GM13977 (cell line): ENCODE results near the gene MRPS25.
A peak's percentile ranks its signal among the peaks of the same experiment; 100 is the strongest.

Experiments
- DNase-seq: peaks from one replicate; pipeline ENCODE4 v3.0.0; 2012; ENCODE audit warnings: low spot score
- in situ Hi-C: fragments of 300-500 bp; cut with MboI; formaldehyde crosslinking; loops from one replicate; pipeline ENCODE4 v1.12.0; 2022; ENCODE audit warnings: low sequenced_read_pairs, low pct_unique_long_range_greater_than_20kb, mixed read lengths, inconsistent platforms; ENCODE audit not compliant: unreplicated experiment
- TF ChIP-seq, protein P1 (sequence below): IDR thresholded peaks from 2 replicates; pipeline ENCODE4 v1.5.1; 2012; ENCODE audit warnings: mild to moderate bottlenecking, control low read depth; ENCODE audit not compliant: insufficient read depth; ENCODE audit errors: extremely low read depth, missing control alignments

Gene MRPS25

DNA sequence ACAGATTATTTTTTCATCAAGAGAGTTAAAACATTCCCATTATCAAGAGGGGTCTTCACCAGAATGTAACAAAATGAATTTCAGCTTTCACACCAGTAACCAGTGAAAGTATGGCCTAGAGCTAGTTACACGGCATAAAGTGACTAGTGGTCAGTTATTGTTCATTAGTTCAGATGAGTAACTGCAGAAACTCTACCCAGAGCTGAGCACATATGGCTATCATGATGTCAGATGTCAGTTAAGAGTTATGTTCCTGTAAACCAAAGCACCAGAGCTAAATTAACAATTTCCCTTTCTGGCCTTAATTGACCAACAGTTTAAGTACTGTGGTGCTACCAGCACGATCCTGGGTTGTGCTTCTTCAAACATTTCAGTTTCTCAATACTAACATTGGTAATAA lies 6.6 kb upstream of the MRPS25 start:
- TF ChIP-seq, protein P1, sequence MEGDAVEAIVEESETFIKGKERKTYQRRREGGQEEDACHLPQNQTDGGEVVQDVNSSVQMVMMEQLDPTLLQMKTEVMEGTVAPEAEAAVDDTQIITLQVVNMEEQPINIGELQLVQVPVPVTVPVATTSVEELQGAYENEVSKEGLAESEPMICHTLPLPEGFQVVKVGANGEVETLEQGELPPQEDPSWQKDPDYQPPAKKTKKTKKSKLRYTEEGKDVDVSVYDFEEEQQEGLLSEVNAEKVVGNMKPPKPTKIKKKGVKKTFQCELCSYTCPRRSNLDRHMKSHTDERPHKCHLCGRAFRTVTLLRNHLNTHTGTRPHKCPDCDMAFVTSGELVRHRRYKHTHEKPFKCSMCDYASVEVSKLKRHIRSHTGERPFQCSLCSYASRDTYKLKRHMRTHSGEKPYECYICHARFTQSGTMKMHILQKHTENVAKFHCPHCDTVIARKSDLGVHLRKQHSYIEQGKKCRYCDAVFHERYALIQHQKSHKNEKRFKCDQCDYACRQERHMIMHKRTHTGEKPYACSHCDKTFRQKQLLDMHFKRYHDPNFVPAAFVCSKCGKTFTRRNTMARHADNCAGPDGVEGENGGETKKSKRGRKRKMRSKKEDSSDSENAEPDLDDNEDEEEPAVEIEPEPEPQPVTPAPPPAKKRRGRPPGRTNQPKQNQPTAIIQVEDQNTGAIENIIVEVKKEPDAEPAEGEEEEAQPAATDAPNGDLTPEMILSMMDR: no peak
- DNase-seq: no peak
- in situ Hi-C loops: no loop called here

DNA sequence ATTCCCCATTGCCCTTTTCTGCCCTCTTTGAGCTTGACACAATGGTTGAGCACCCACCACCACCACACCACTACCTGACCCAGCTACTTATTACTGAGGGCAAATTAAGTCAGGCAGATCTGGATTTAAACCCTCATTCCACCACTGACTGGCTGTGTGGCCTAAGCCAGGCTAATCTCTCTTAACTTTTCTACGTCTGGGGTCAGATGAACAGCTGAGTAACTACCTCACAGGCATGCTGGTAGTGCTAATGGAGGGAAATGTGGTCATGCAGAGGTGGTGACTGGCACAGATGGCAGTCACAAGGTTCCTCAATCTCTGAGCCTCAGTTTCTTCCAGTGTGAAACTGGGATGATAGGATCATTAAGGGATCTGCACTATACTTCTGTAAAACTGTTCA lies 4.3 kb upstream of the MRPS25 start:
- in situ Hi-C loops: no loop called here
- TF ChIP-seq, protein P1: no peak
- no peak for DNase-seq

DNA sequence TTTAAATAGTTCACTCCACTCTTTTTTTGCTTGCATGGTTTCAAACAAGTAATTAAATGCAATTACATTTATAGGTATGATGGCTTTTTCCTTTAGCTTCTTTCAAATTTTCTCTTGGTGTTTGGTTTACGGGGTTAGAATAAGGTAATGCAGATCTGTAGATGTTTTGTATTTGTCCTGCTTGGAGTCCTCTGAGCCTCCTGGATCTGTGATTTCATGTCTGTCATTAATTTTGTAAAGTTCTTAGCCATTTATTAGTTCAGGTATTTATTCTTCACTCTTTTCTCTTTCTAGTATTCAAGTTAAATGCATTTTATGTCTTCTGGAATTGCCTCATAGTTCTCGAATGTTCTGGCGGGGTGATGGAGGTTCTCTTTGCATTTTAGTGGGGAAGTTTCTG lies 1.4 kb upstream of the MRPS25 start:
- DNase-seq: no peak
- TF ChIP-seq, protein P1: no peak
- in situ Hi-C loops: no loop called here

DNA sequence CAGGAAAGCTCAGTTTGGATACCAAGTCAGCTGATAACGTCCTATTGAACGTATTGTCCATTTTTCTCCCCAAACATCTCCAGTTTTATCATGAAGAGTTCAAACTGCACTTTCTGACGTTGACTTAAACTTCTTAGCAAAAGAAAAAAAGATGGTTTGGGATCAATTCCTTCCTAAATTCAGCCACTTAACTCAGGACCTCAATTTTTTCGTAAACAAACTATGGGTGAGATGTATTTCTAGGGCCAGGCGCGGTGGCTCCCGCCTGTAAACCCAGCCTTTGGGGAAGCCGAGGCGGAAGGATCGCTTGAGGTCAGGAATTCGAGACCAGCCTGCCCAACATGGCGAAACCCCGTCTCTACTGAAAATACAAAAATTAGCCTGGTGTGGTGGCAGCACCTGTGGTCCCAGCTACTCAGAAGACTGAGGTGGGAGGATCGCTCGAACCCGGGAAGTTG lies 464 bp upstream of the MRPS25 start:
- in situ Hi-C loops: no loop called here
- TF ChIP-seq, protein P1: no peak

DNA sequence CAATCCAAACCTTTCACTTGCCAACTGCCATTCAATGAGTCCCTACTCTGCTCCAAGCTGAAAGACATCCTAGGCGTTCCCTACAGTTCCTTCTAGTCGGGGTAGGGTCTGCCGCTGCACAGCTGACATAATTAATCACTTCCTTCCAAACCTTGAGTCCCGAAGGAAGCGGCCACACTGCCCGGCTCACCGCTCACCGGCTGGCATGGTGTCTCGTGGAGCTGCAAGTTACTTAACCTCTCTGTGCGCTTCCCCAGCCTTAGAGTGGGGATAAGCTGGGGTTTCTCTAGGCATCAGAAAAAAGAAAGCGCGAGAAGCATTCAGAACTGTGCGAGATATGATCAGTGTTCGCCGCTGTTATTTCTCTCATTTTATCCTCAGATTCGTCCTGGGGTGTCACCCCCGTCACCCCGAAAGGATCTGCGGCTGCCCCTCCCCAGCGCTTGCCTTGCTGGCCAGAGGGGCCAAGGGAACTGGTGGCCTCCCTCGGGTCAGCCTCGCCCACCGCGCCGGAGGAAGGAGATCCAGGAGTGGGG lies 748 bp downstream of the MRPS25 start:
- in situ Hi-C loops: no loop called here
- DNase-seq: peak; percentile 47
- TF ChIP-seq, protein P1: no peak

More for the DNA sequence above, 464 bp upstream of the MRPS25 start:
- DNase-seq: no peak

DNA sequence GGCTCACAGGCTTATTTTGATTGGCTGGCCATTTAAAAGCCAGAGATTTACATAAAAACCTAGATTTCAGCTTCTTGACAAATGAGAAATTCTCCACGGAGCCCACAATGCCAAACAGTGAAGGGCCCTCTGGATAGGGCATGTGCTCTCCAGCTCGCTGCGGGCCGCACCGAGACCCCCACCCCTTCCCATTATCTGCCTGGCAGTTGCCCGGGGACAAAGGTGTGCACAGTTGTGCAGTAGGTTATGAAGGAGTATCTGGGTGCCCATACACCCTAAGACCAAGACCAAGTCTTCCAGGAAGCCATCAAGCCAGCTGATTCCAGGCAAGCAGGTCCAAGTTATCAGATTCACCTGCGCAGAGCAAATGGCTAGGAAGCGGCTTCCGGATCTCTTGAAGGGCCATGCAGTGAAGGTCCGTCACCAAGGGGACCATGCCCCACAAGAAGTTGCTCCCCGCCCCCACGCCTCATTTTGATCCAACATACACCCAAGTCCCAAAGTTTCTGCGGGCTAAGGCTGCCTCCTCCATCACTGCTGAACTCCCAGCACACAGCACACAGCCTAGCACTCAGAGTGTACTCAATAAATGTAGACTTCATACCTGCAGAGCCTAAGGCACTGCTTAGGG lies 1.3 kb downstream of the MRPS25 start:
- peak; percentile 39 for DNase-seq
- in situ Hi-C loops: no loop called here

More for the DNA sequence above, 1.3 kb downstream of the MRPS25 start:
- TF ChIP-seq, protein P1: no peak
